Sigmoid colon (tissue), 7 donors: ENCODE measurements around the gene IFI27L2. TPM values are rescaled to one million over a fixed set of nuclear protein-coding genes. Genes with fewer than 3 reads are reported as not detected.

Experiments used
- DNase-seq: peaks from one replicate; pipeline ENCODE4 v3.0.0-alpha.2; 2019
- H3K27ac ChIP-seq, 4 donors: fragments of 200-600 bp; sonication (generic); one replicate each; pipeline ENCODE4 v1.5.1; 2016 to 2019; ENCODE audit warnings: mild to moderate bottlenecking in 1 of 4
- H3K27me3 ChIP-seq, 3 donors: fragments of 200-600 bp; sonication (generic); one replicate each; pipeline ENCODE4 v1.5.1; 2019; ENCODE audit warnings: mild to moderate bottlenecking in 1 of 3
- H3K36me3 ChIP-seq, 4 donors: fragments of 200-600 bp; sonication (generic); one replicate each; pipeline ENCODE4 v1.5.1; 2016 to 2019
- H3K4me1 ChIP-seq, 4 donors: fragments of 200-600 bp; sonication (generic); one replicate each; pipeline ENCODE4 v1.5.1; 2017 to 2019
- H3K4me3 ChIP-seq, 4 donors: fragments of 200-600 bp; sonication (generic); one replicate each; pipeline ENCODE4 v1.5.1; 2017 to 2019; ENCODE audit warnings: mild to moderate bottlenecking in 2 of 4, moderate library complexity in 1 of 4
- H3K9me3 ChIP-seq, 4 donors: fragments of 200-600 bp in 3 of 4; sonication (generic) in 3 of 4; one replicate each; pipeline versions ENCODE4 v1.5.1 to v1.6.1; 2013 to 2019
- CTCF ChIP-seq, 4 experiments: fragments of 450-650 bp in 3 of 4; fragments of 200-600 bp in 1 of 4; IDR thresholded peaks; one replicate each; pipeline ENCODE4 v1.5.1; 2016 to 2019; ENCODE audit warnings: antibody characterized with exemption in 4 of 4, mild to moderate bottlenecking in 3 of 4, moderate library complexity in 2 of 4
- EP300 ChIP-seq, 4 donors: sonication (generic); formaldehyde crosslinking; IDR thresholded peaks; one replicate each; pipeline ENCODE4 v1.6.1; 2017; ENCODE audit warnings: antibody characterized with exemption in 4 of 4
- POLR2A ChIP-seq, 2 donors: fragments of 450-650 bp; IDR thresholded peaks; one replicate each; pipeline ENCODE4 v1.6.1; 2016; ENCODE audit warnings: antibody characterized with exemption in 2 of 2, mild to moderate bottlenecking in 2 of 2, moderate library complexity in 2 of 2
- POLR2AphosphoS5 ChIP-seq, 4 donors: sonication (generic); formaldehyde crosslinking; IDR thresholded peaks; one replicate each; pipeline ENCODE4 v1.6.1; 2017; ENCODE audit warnings: antibody characterized with exemption in 4 of 4
- WGBS, 2 donors: extraction: QIAGEN DNeasy Blood & Tissue Kit; methylation state at CpG; one replicate each; pipeline ENCODE4 v1.1.7; 2013; 5-methylcytosine and 5-hydroxymethylcytosine counted together
- intact Hi-C: fragments of 100-400 bp; cut with DNase I; formaldehyde crosslinking; loops from one replicate; pipeline ENCODE4 v1.15.1; 2023
- polyA plus RNA-seq, 3 donors: library from polyadenylated mRNA; stranded (reverse); fragments of 200-250 nt; gene quantifications; one replicate each; pipeline ENCODE4 v1.2.3, GENCODE V29; 2013
- total RNA-seq, 4 donors: library from RNA; depleted of rRNA; stranded (reverse); fragments of >200 nt; gene quantifications; one replicate each; pipeline ENCODE4 v1.1.0, GENCODE V29; 2016
- donor health status: healthy with polysubstance abuse.
- donor health status: Bipolar disorder and iron deficiency.
- donor health status: healthy.

Gene IFI27L2
- total and polyA plus RNA-seq, 7 donors = 47.9 to 145 (median 84.7) TPM

- TF ChIP-seq CTCF (IDR thresholded peaks at IDR 0.05) = no peak
- TF ChIP-seq EP300 (IDR thresholded peaks at IDR 0.05) = no peak
- TF ChIP-seq POLR2A (IDR thresholded peaks at IDR 0.05) = no peak
- no peak for TF ChIP-seq POLR2AphosphoS5 (IDR thresholded peaks at IDR 0.05)
- no peak overlapping the region for H3K27ac ChIP-seq
- no peaks in the 10 kb centered on the region for H3K27me3 ChIP-seq
- no peaks in the 10 kb centered on the region for H3K36me3 ChIP-seq
- no peak overlapping the region for H3K4me3 ChIP-seq
- H3K4me1 ChIP-seq = peaks cover 0 to under 1% (median under 1%) of the 10 kb centered on the region in 4 donors
- peaks cover 0 to 8% (median 5%) of the 10 kb centered on the region in 4 donors for H3K9me3 ChIP-seq
- intact Hi-C loops = no loop called here
- DNase-seq = peak; percentile 50
- 91 to 94% methylated on average over 9 of the region's 9 CpGs for WGBS, 2 donors
Observed at GRCh38 chr14:94123296-94123695, 6.1 kb downstream of the IFI27L2 start.

GRCh38 chr14:94122438-94122837 is 7.0 kb downstream of the IFI27L2 start:
- H3K36me3 ChIP-seq = no peaks in the 10 kb centered on the region
- peaks cover 0 to 8% (median 5%) of the 10 kb centered on the region in 4 donors for H3K9me3 ChIP-seq
- H3K27me3 ChIP-seq = no peaks in the 10 kb centered on the region
- DNase-seq = peak; percentile 8
- H3K4me1 ChIP-seq = no peaks in the 10 kb centered on the region
- no peak for TF ChIP-seq POLR2A (IDR thresholded peaks at IDR 0.05)
- no peak for TF ChIP-seq POLR2AphosphoS5 (IDR thresholded peaks at IDR 0.05)
- no peak for TF ChIP-seq CTCF (IDR thresholded peaks at IDR 0.05)
- no peak for TF ChIP-seq EP300 (IDR thresholded peaks at IDR 0.05)
- intact Hi-C loops = no loop called here
- no peak overlapping the region for H3K4me3 ChIP-seq
- 79 to 95% methylated on average over 3 of the region's 3 CpGs for WGBS, 2 donors
- H3K27ac ChIP-seq = no peak overlapping the region

- Histone ChIP-seq H3K27me3 (no peaks in the 10 kb centered on the region), H3K4me1 (no peaks in the 10 kb centered on the region), H3K4me3 (no peak overlapping the region), H3K27ac (no peak overlapping the region), H3K9me3 (peaks cover 0 to 8% (median 5%) of the 10 kb centered on the region in 4 donors), H3K36me3 (no peaks in the 10 kb centered on the region)
- WGBS, 2 donors = 65 to 69% methylated on average over 3 of the region's 3 CpGs
- intact Hi-C loops = no loop called here
- TF ChIP-seq POLR2A (IDR thresholded peaks at IDR 0.05) (no peak), CTCF (IDR thresholded peaks at IDR 0.05) (no peak)
- peak; percentile 50 for DNase-seq
Observed at GRCh38 chr14:94121485-94121884, 7.9 kb downstream of the IFI27L2 start.

GRCh38 chr14:94120667-94121340 is 8.6 kb downstream of the IFI27L2 start:
- Histone ChIP-seq H3K36me3 (no peaks in the 10 kb centered on the region), H3K4me3 (no peak overlapping the region), H3K4me1 (no peaks in the 10 kb centered on the region), H3K27ac (no peak overlapping the region), H3K27me3 (no peaks in the 10 kb centered on the region), H3K9me3 (peaks cover 0 to 8% (median 5%) of the 10 kb centered on the region in 4 donors)
- peak; percentile 50 for DNase-seq
- intact Hi-C loops = no loop called here
- TF ChIP-seq POLR2AphosphoS5 (IDR thresholded peaks at IDR 0.05) (no peak), EP300 (IDR thresholded peaks at IDR 0.05) (no peak), POLR2A (IDR thresholded peaks at IDR 0.05) (no peak)
- 83 to 89% methylated on average over 5 of the region's 5 CpGs for WGBS, 2 donors

- no peaks in the 10 kb centered on the region for H3K27me3 ChIP-seq
- DNase-seq = peak; percentile 10
- peaks cover 0 to 8% (median 5%) of the 10 kb centered on the region in 4 donors for H3K9me3 ChIP-seq
- no peaks in the 10 kb centered on the region for H3K4me1 ChIP-seq
- intact Hi-C loops = no loop called here
- no peaks in the 10 kb centered on the region for H3K36me3 ChIP-seq
- no peak overlapping the region for H3K4me3 ChIP-seq
- TF ChIP-seq EP300 (IDR thresholded peaks at IDR 0.05) (no peak), CTCF (IDR thresholded peaks at IDR 0.05) (no peak), POLR2A (IDR thresholded peaks at IDR 0.05) (no peak)
- H3K27ac ChIP-seq = no peak overlapping the region
Observed at GRCh38 chr14:94119071-94119470, 10.3 kb downstream of the IFI27L2 start.
